HepG2 (cell line): Measurements from ENCODE around the gene AUTS2. TPM values are rescaled to one million over a fixed set of nuclear protein-coding genes. Genes with fewer than 3 reads are reported as not detected.

Experiments used
- ATAC-seq: fragments of 200-7000 bp; cut with Tn5 transposase; 3 replicates; pipeline ENCODE4 v1.9.1; 2020; ENCODE audit warnings: mild to moderate bottlenecking, moderate library complexity
- BruUV-seq: library from RNA; stranded (reverse); fragments of 400-500 nt; replicated peaks from 2 replicates; lab custom pipeline; 2021; lab: Mats Ljungman, UMichigan
- CTCF ChIA-PET: fragments of 300-600 bp; formaldehyde crosslinking; extraction: SDS; loops from one replicate; lab custom pipeline; 2021; ENCODE audit warnings: low total read pairs, inconsistent platforms, low intra/inter-chr PET ratio; lab: Yijun Ruan, JAX
- POLR2A ChIA-PET: fragments of 350-600 bp; sonication (Branson Sonifier 250); formaldehyde crosslinking; loops from one replicate; lab custom pipeline; 2020; ENCODE audit warnings: antibody characterized with exemption, inconsistent platforms; lab: Yijun Ruan, JAX
- DNase-seq: peaks from one replicate; pipeline ENCODE4 v3.0.0-alpha.2; 2015; ENCODE audit warnings: low spot score
- FAIRE-seq: peaks from 3 replicates; lab custom pipeline; 2011; peaks lifted over from hg19 to GRCh38; lab: Jason Lieb, UNC
- H2AFZ ChIP-seq: one replicate; pipeline ENCODE4 v1.6.1; 2011; ENCODE audit warnings: low read length, inconsistent platforms
- H3K27ac ChIP-seq: fragments of 300-600 bp; 3 replicates; pipeline ENCODE4 v1.8.0; 2011; ENCODE audit warnings: mixed run types, mild to moderate bottlenecking, mixed read lengths, low read length, inconsistent platforms; ENCODE audit not compliant: insufficient read depth; ENCODE audit errors: extremely low read length
- H3K27me3 ChIP-seq, 2 experiments: fragments of 200-600 bp in 1 of 2; 2 replicates in 1 of 2; 3 replicates in 1 of 2; pipeline versions ENCODE4 v1.6.0 to v1.8.0; 2011; ENCODE audit warnings: low read length in 2 of 2, mild to moderate bottlenecking in 2 of 2, moderate library complexity in 2 of 2, inconsistent platforms in 1 of 2; ENCODE audit not compliant: insufficient read depth in 2 of 2, control insufficient read depth in 1 of 2
- H3K36me3 ChIP-seq, 2 experiments: fragments of 200-600 bp in 1 of 2; replicated peaks in 1 of 2; 2 replicates in 1 of 2; 3 replicates in 1 of 2; pipeline versions ENCODE4 v1.5.1 to v1.8.0; 2011; ENCODE audit warnings: low read length in 2 of 2, inconsistent platforms in 1 of 2; ENCODE audit not compliant: insufficient read depth in 2 of 2, control insufficient read depth in 1 of 2
- H3K4me1 ChIP-seq: 2 replicates; pipeline ENCODE4 v1.5.1; 2012; ENCODE audit warnings: low read length, inconsistent platforms; ENCODE audit not compliant: insufficient read depth
- H3K4me2 ChIP-seq: 2 replicates; pipeline ENCODE4 v1.6.0; 2011; ENCODE audit warnings: low read depth, low read length, inconsistent platforms
- H3K4me3 ChIP-seq, 3 experiments: fragments of 200-600 bp in 1 of 3; sonication (generic), shearing (Covaris generic) in 1 of 3; replicated peaks in 1 of 3; 2 replicates each; pipeline ENCODE4 v1.5.1; 2011 to 2016; ENCODE audit warnings: low read length in 3 of 3, inconsistent platforms in 2 of 3, low read depth in 2 of 3, mild to moderate bottlenecking in 2 of 3, control low read depth in 1 of 3, mixed read lengths in 1 of 3; ENCODE audit not compliant: insufficient read depth in 1 of 3
- H3K79me2 ChIP-seq: one replicate; pipeline ENCODE4 v1.6.1; 2011; ENCODE audit warnings: low read length, inconsistent platforms; ENCODE audit not compliant: insufficient read depth
- H3K9ac ChIP-seq: 2 replicates; pipeline ENCODE4 v1.6.0; 2011; ENCODE audit warnings: mild to moderate bottlenecking, low read depth, low read length, inconsistent platforms; ENCODE audit not compliant: insufficient read depth
- H3K9me3 ChIP-seq: 2 replicates; pipeline ENCODE4 v1.5.1; 2012; ENCODE audit warnings: mild to moderate bottlenecking, low read length
- H4K20me1 ChIP-seq: 2 replicates; pipeline ENCODE4 v1.6.0; 2011; ENCODE audit warnings: inconsistent platforms, mild to moderate bottlenecking, low read length, moderate library complexity; ENCODE audit not compliant: insufficient read depth
- SIN3B ChIP-seq: fragments of 150-350 bp; IDR thresholded peaks from 2 replicates; pipeline ENCODE4 v1.6.1; 2014; ENCODE audit warnings: low read length
- ZFP91 ChIP-seq: sonication (generic); formaldehyde crosslinking; IDR thresholded peaks from 2 replicates; pipeline ENCODE4 v1.9.0; 2022; ENCODE audit warnings: missing genetic modification reagents, mild to moderate bottlenecking, borderline replicate concordance
- ZNF274 ChIP-seq: sonication (generic); formaldehyde crosslinking; IDR thresholded peaks from 2 replicates; pipeline ENCODE4 v1.5.1; 2020; ENCODE audit warnings: mild to moderate bottlenecking, missing genetic modification reagents
- ZNF281 ChIP-seq: sonication (generic); formaldehyde crosslinking; IDR thresholded peaks from 2 replicates; pipeline ENCODE4 v1.4.0; 2020; ENCODE audit warnings: missing genetic modification reagents, borderline replicate concordance
- ZNF282 ChIP-seq: fragments of 450-650 bp; IDR thresholded peaks from 2 replicates; pipeline ENCODE4 v1.6.1; 2018; ENCODE audit not compliant: partially characterized antibody
- ZNF317 ChIP-seq: sonication (generic); formaldehyde crosslinking; IDR thresholded peaks from 2 replicates; pipeline ENCODE4 v1.5.0; 2020; ENCODE audit warnings: mild to moderate bottlenecking, missing genetic modification reagents
- ZNF766 ChIP-seq: sonication (generic); formaldehyde crosslinking; IDR thresholded peaks from 2 replicates; pipeline ENCODE4 v1.5.0; 2020; ENCODE audit warnings: missing genetic modification reagents, borderline replicate concordance
- WGBS: methylation state at CpG from one replicate; pipeline ENCODE4 v1.1.6; 2017; ENCODE audit warnings: low lambda C conversion rate; 5-methylcytosine and 5-hydroxymethylcytosine counted together
- in situ Hi-C: cut with HindIII; loops from 2 replicates; pipeline ENCODE4 v1.10.0; 2017; ENCODE audit warnings: low pct_unique_long_range_greater_than_20kb; ENCODE audit not compliant: extremely low pct_ligation_motif_present
- intact Hi-C: fragments of 100-400 bp; cut with micrococcal nuclease; formaldehyde crosslinking; loops from one replicate; pipeline ENCODE4 v1.10.0; 2022; ENCODE audit not compliant: unreplicated experiment
- polyA plus RNA-seq, 8 experiments: library from polyadenylated mRNA; depleted of rRNA in 3 of 8; stranded (reverse) in 7 of 8; unstranded in 1 of 8; fragments of >200 nt; fragmentation: Illumina TruSeq in 4 of 8; extraction: Trizol in 4 of 8; gene quantifications; 2 replicates each; pipeline versions ENCODE4 v1.2.1 to v1.2.3, GENCODE V29; 2011 to 2016; ENCODE audit warnings: low read depth in 4 of 8, missing spikeins in 1 of 8, mixed read lengths in 1 of 8; ENCODE audit not compliant: insufficient read depth in 1 of 8
- total RNA-seq, 5 experiments: library from RNA; depleted of rRNA; stranded (reverse); fragments of >200 nt; fragmentation: Illumina TruSeq; extraction: Trizol; gene quantifications; 2 replicates each; pipeline ENCODE4 v1.2.3, GENCODE V29; 2016; ENCODE audit warnings: low read depth in 1 of 5

Gene AUTS2
- total and polyA plus RNA-seq, 2 of the 13 experiments (the other 11 are each of a cell fraction or from before 2014, with no cell fraction given), result 0.38 TPM; not detected in 1

- TF ChIP-seq ZNF281, result no peak
Measured at GRCh38 chr7:69804962-69805361, 206.7 kb downstream of the AUTS2 start (continued).

- FAIRE-seq (no peak), DNase-seq (no peak), ATAC-seq (no peak)
- Histone ChIP-seq H3K4me1 (no peaks in the 10 kb centered on the region), H3K9ac (no peak overlapping the region), H3K4me2 (no peak overlapping the region), H3K36me3 (no peaks in the 10 kb centered on the region), H3K27ac (no peak overlapping the region), H3K27me3 (no peaks in the 10 kb centered on the region), H3K9me3 (no peaks in the 10 kb centered on the region), H2AFZ (no peak overlapping the region), H3K79me2 (no peaks in the 10 kb centered on the region), H4K20me1 (no peaks in the 10 kb centered on the region), H3K4me3 (no peak overlapping the region)
- POLR2A ChIA-PET, result no interaction called here
- BruUV-seq, result no TSS peak
- in situ Hi-C loops (no loop called here), intact Hi-C loops (no loop called here)
- TF ChIP-seq ZFP91 (CRISPR knock-in tag) (no peak), ZNF274 (CRISPR knock-in tag) (no peak), SIN3B (no peak), ZNF282 (no peak), ZNF317 (CRISPR knock-in tag) (no peak), ZNF766 (no peak)
- CTCF ChIA-PET, result no interaction called here
- WGBS, result 100% methylated on average over 1 of the region's 1 CpG
Measured at GRCh38 chr7:69808391-69808790, 210.1 kb downstream of the AUTS2 start.
